CD4-positive, alpha-beta memory T cell (primary cell): ENCODE data around the gene BEND4. TPM values are rescaled to one million over a fixed set of nuclear protein-coding genes. Genes with fewer than 3 reads are reported as not detected.

ENCODE experiments used
- CTCF ChIA-PET: fragments of 350-600 bp; sonication (Branson Sonifier 250); formaldehyde crosslinking; loops from one replicate; lab custom pipeline; 2021; ENCODE audit warnings: inconsistent platforms; ENCODE audit not compliant: partially characterized antibody; lab: Charles Lee
- POLR2A ChIA-PET: fragments of 350-600 bp; sonication (Branson Sonifier 250); formaldehyde crosslinking; loops from one replicate; lab custom pipeline; 2021; ENCODE audit not compliant: partially characterized antibody; lab: Charles Lee
- DNase-seq, 5 donors: peaks; one replicate each; pipeline versions ENCODE4 v3.0.0 to v3.0.0-alpha.2; 2020 to 2022; ENCODE audit warnings: mixed read lengths in 1 of 5
- H3K27ac ChIP-seq: one replicate; pipeline ENCODE4 v1.7.0; 2013; ENCODE audit warnings: low read depth, low read length
- H3K27me3 ChIP-seq: 2 replicates; pipeline ENCODE4 v1.7.0; 2013; ENCODE audit warnings: mild to moderate bottlenecking, low read length, moderate library complexity; ENCODE audit not compliant: insufficient read depth
- H3K36me3 ChIP-seq: 2 replicates; pipeline ENCODE4 v1.7.0; 2013; ENCODE audit warnings: mild to moderate bottlenecking, low read length, moderate library complexity; ENCODE audit not compliant: insufficient read depth
- H3K4me1 ChIP-seq: 2 replicates; pipeline ENCODE4 v1.7.0; 2013; ENCODE audit warnings: mild to moderate bottlenecking, low read length, moderate library complexity; ENCODE audit not compliant: insufficient read depth
- H3K4me3 ChIP-seq, 2 donors: one replicate each; pipeline ENCODE4 v1.7.0; 2013; ENCODE audit warnings: low read length in 2 of 2, mild to moderate bottlenecking in 1 of 2
- H3K9me3 ChIP-seq, 2 donors: one replicate each; pipeline ENCODE4 v1.7.0; 2013; ENCODE audit warnings: low read length in 2 of 2, control low read depth in 1 of 2; ENCODE audit not compliant: control insufficient read depth in 1 of 2
- H3K27ac Mint-ChIP-seq, 7 donors: one replicate each; pipeline ENCODE4 v1.8.0; 2020 to 2021; ENCODE audit warnings: mixed read lengths in 7 of 7, mild to moderate bottlenecking in 6 of 7, inconsistent platforms in 3 of 7, moderate library complexity in 3 of 7
- H3K27me3 Mint-ChIP-seq, 2 donors: one replicate each; pipeline ENCODE4 v1.8.0; 2020 to 2021; ENCODE audit warnings: mixed read lengths in 2 of 2
- H3K36me3 Mint-ChIP-seq, 2 donors: one replicate each; pipeline ENCODE4 v1.8.0; 2020 to 2021; ENCODE audit warnings: mixed read lengths in 2 of 2, inconsistent platforms in 1 of 2, mild to moderate bottlenecking in 1 of 2
- H3K4me1 Mint-ChIP-seq, 4 donors: one replicate each; pipeline ENCODE4 v1.8.0; 2020 to 2021; ENCODE audit warnings: mixed read lengths in 4 of 4, mild to moderate bottlenecking in 1 of 4
- H3K4me3 Mint-ChIP-seq, 8 donors: one replicate each; pipeline ENCODE4 v1.8.0; 2020 to 2021; ENCODE audit warnings: mixed read lengths in 8 of 8, mild to moderate bottlenecking in 7 of 8, moderate library complexity in 6 of 8, inconsistent platforms in 3 of 8
- H3K9me3 Mint-ChIP-seq, 8 donors: one replicate each; pipeline ENCODE4 v1.8.0; 2020 to 2021; ENCODE audit warnings: mixed read lengths in 8 of 8, mild to moderate bottlenecking in 5 of 8, inconsistent platforms in 3 of 8, moderate library complexity in 1 of 8
- intact Hi-C: fragments of 100-400 bp; cut with micrococcal nuclease; formaldehyde crosslinking; loops from one replicate; pipeline ENCODE4 v1.15.1; 2023
- polyA plus RNA-seq, 2 donors: library from polyadenylated mRNA; unstranded; fragments of 300-500 nt; fragmentation: Illumina TruSeq; gene quantifications; one replicate each; pipeline ENCODE4 v1.2.3, GENCODE V29; 2021
- total RNA-seq, 2 experiments: library from RNA; stranded (reverse); gene quantifications; one replicate each; pipeline ENCODE4 v1.2.3, GENCODE V29; 2021

The BEND4 gene
- total and polyA plus RNA-seq, 4 experiments from 2014 or later, result 0.08 to 0.28 (median 0.23) TPM; not detected in 1

DNA sequence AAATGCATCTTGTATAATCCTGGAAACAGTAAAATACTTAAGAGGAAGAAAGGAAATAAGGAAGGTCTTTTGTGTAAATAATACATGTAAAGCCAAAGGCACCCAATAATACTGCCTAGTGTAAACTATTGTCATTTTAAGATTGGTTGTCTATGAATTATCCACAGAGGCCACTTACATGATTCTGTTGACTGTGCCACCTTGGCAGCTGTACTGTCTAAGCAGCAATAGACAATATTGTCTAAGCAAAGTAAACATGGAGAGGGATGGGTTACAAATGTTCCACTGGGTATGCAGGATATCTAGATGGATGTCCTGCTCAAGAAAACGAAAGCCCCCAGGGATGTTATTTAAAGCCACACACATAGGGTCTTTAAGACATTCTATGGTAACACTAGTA is 19.4 kb downstream of the BEND4 start:
- CTCF ChIA-PET, result no interaction called here
- H3K4me1 Mint-ChIP-seq, result no peaks in the 10 kb centered on the region
- no peaks in the 10 kb centered on the region for H3K36me3 Mint-ChIP-seq
- peaks cover 0 to 2% (median 0%) of the 10 kb centered on the region in 8 donors for H3K9me3 Mint-ChIP-seq
- Histone ChIP-seq H3K27ac (no peak overlapping the region), H3K4me3 (no peak overlapping the region), H3K4me1 (no peaks in the 10 kb centered on the region), H3K36me3 (no peaks in the 10 kb centered on the region), H3K27me3 (no peaks in the 10 kb centered on the region), H3K9me3 (no peaks in the 10 kb centered on the region)
- H3K27me3 Mint-ChIP-seq, result peaks cover 4% of the 10 kb centered on the region in 2 donors
- intact Hi-C loops, result no loop called here
- POLR2A ChIA-PET, result no interaction called here
- DNase-seq, result no peak
- no peak overlapping the region for H3K4me3 Mint-ChIP-seq
- H3K27ac Mint-ChIP-seq, result no peak overlapping the region

DNA sequence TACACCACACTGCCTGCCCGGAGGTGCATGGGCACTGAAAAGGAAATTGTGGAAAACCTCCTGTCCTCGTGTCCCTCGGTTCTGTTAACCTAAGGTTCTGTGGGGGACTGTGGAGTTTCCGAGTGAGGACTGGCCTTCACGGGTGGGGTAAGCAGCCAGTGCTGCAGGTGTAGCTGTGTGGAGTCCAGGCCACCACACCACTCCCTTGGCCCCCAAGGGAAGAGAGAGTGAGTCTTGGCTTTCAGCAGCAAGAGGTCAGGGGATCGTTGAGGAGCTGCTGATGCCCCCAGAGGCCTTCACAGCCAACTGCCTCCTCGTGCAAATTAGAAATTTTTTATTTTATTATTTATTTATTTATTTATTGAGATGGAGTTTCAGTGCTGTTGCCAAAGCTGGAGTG is 20.4 kb downstream of the BEND4 start:
- intact Hi-C loops, result no loop called here
- CTCF ChIA-PET, result no interaction called here
- POLR2A ChIA-PET, result no interaction called here

DNA sequence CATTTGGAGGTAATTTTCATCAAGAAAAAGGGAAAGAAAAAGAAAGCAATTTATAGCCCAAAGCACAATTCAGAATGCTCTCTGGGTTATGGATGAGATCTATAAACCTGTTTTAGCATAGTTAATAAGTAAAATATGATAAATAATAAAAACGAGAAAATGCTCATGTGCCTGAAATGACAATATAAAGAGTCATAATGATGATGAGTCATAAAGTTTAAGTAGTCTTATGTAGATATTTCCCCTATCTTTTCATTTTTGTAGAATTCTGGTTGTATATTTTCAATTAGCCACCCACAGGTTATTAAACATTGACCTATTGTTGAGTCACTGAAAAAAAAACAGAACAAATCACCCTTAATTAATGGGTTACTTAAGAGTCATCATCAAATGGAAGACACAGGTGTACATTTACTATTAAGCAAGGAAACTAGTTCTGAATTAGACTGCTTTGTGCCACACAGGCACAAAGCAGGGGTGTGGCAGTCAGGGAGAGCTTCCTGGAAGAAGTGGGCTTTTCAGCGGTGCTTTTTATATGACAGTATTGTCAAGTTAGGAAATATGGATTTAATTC is 29.3 kb downstream of the BEND4 start:
- Mint-ChIP-seq H3K27ac (no peak overlapping the region), H3K4me1 (peaks cover 0 to 2% (median 0%) of the 10 kb centered on the region in 4 donors), H3K36me3 (no peaks in the 10 kb centered on the region), H3K4me3 (no peak overlapping the region), H3K9me3 (no peaks in the 10 kb centered on the region), H3K27me3 (peaks cover 12 to 16% of the 10 kb centered on the region in 2 donors)
- intact Hi-C loops, result no loop called here
- Histone ChIP-seq H3K4me3 (no peak overlapping the region), H3K27ac (no peak overlapping the region), H3K36me3 (no peaks in the 10 kb centered on the region), H3K9me3 (no peaks in the 10 kb centered on the region), H3K4me1 (no peaks in the 10 kb centered on the region), H3K27me3 (no peaks in the 10 kb centered on the region)
- no peak for DNase-seq
- ChIA-PET POLR2A (no interaction called here), CTCF (no interaction called here)

More for the DNA sequence above, 20.4 kb downstream of the BEND4 start:
- Mint-ChIP-seq H3K27me3 (peaks cover 3% of the 10 kb centered on the region in 2 donors), H3K4me3 (no peak overlapping the region), H3K9me3 (peaks cover 0 to 2% (median 0%) of the 10 kb centered on the region in 8 donors), H3K36me3 (no peaks in the 10 kb centered on the region), H3K4me1 (no peaks in the 10 kb centered on the region), H3K27ac (no peak overlapping the region)
- Histone ChIP-seq H3K27ac (no peak overlapping the region), H3K36me3 (no peaks in the 10 kb centered on the region), H3K9me3 (no peaks in the 10 kb centered on the region), H3K4me3 (no peak overlapping the region), H3K4me1 (no peaks in the 10 kb centered on the region), H3K27me3 (no peaks in the 10 kb centered on the region)
- DNase-seq, result no peak

DNA sequence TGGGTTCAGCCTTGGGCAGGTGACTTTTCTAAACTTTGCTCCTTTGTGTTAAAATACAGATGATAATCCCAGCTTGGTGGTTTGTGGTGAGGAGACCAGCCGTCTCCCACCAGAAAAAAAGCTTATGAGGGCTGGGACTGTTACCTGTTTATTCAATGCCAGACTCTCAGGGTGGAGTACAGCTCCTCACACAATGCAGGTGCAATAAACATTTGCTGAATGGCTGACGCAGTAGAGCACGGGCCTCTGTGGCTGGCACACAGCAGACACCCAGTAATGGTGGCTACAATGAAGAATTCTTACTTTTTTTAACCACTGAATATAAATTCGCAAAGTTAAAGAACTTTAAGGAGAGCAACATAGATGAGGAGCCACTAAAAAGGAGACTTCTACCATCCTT is 30.2 kb downstream of the BEND4 start:
- no peak overlapping the region for H3K27ac Mint-ChIP-seq
- H3K36me3 ChIP-seq, result no peaks in the 10 kb centered on the region
- ChIA-PET POLR2A (no interaction called here), CTCF (interaction anchor here (0.6 kb wide), 1 partner anchor 510 kb away, joined by 4 read pairs; no protein-coding TSS in a partner anchor)
- H3K36me3 Mint-ChIP-seq, result no peaks in the 10 kb centered on the region
- H3K4me1 Mint-ChIP-seq, result peaks cover 0 to 2% (median 0%) of the 10 kb centered on the region in 4 donors
- no peak overlapping the region for H3K4me3 Mint-ChIP-seq
- H3K9me3 ChIP-seq, result no peaks in the 10 kb centered on the region
- H3K4me1 ChIP-seq, result no peaks in the 10 kb centered on the region
- H3K27me3 ChIP-seq, result no peaks in the 10 kb centered on the region
- H3K4me3 ChIP-seq, result no peak overlapping the region
- DNase-seq, result no peak
- H3K27ac ChIP-seq, result no peak overlapping the region
- intact Hi-C loops, result no loop called here
- H3K9me3 Mint-ChIP-seq, result no peaks in the 10 kb centered on the region
- H3K27me3 Mint-ChIP-seq, result peaks cover 12 to 16% of the 10 kb centered on the region in 2 donors

DNA sequence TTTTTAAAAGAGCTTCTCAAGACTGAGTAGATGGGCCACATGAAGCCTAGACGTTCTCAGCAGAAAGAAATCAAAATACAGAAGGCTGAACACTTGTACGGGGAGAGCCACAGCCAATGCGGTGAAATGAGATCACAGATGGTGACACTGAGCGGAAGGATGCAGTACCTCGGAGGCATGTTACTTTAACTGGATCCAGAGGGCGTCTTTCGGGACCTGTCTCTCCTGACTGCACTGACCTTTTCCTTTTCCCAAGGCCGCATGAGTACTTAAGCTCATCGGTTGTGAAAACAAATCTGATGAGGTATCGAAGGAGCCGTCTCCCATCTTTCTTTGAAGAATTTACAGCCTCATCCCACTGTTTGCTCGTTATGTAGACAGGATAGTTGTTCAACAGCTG is 32.6 kb downstream of the BEND4 start:
- no peak overlapping the region for H3K4me3 Mint-ChIP-seq
- H3K27me3 Mint-ChIP-seq, result peaks cover 7 to 21% of the 10 kb centered on the region in 2 donors
- intact Hi-C loops, result no loop called here
- no peak overlapping the region for H3K27ac Mint-ChIP-seq
- H3K9me3 ChIP-seq, result no peaks in the 10 kb centered on the region
- H3K36me3 ChIP-seq, result no peaks in the 10 kb centered on the region
- no peaks in the 10 kb centered on the region for H3K36me3 Mint-ChIP-seq
- H3K9me3 Mint-ChIP-seq, result no peaks in the 10 kb centered on the region
- POLR2A ChIA-PET, result no interaction called here
- H3K4me1 ChIP-seq, result no peaks in the 10 kb centered on the region
- H3K4me1 Mint-ChIP-seq, result no peaks in the 10 kb centered on the region
- H3K27ac ChIP-seq, result no peak overlapping the region
- DNase-seq, result no peak
- no peaks in the 10 kb centered on the region for H3K27me3 ChIP-seq
- CTCF ChIA-PET, result no interaction called here
- H3K4me3 ChIP-seq, result no peak overlapping the region

DNA sequence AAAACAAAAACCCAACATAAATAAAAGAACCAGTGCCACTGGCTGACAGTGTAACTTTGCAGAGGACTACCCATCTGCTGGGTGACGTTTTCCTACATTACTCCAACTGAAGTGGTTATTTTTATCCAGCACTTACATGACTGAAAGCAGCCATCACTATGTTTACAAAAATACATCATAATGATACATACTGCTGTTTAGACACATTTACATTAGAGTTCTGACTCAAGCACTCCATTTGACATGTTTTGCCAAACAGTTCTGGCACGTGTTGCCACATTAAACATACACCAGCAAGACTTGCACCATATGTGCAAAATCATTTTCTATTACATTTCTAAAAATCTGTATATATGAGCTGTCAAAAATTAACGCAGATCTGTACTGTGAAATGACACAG is 39.6 kb downstream of the BEND4 start:
- no peaks in the 10 kb centered on the region for H3K4me1 ChIP-seq
- H3K9me3 ChIP-seq, result no peaks in the 10 kb centered on the region
- no peak overlapping the region for H3K4me3 ChIP-seq
- Mint-ChIP-seq H3K4me3 (no peak overlapping the region), H3K4me1 (no peaks in the 10 kb centered on the region), H3K36me3 (no peaks in the 10 kb centered on the region), H3K27ac (no peak overlapping the region), H3K9me3 (peaks cover 0 to 6% (median 3%) of the 10 kb centered on the region in 8 donors), H3K27me3 (peaks cover 16 to 18% of the 10 kb centered on the region in 2 donors)
- intact Hi-C loops, result no loop called here
- DNase-seq, result no peak
- CTCF ChIA-PET, result no interaction called here
- POLR2A ChIA-PET, result no interaction called here
- H3K36me3 ChIP-seq, result no peaks in the 10 kb centered on the region
- no peaks in the 10 kb centered on the region for H3K27me3 ChIP-seq
- no peak overlapping the region for H3K27ac ChIP-seq

DNA sequence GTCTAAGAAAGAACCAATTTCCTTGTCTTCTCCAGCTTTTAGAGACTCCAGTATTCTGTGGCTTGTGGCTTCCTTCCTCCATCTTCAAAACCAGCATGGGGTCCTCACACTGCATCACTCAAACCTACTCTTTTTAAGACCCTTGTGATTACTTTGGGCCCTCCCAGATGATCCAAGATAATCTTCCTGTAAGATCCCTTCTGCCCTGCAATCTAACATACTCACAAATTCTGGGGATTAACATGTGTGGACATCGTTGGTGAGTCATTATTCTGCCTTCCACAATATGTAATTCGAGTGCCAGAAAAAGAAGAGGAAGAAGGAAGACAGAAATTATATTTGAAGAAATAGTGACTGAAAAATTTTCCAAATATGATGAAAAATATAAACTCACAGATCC is 47.9 kb downstream of the BEND4 start:
- ChIA-PET POLR2A (no interaction called here), CTCF (no interaction called here)
- Mint-ChIP-seq H3K9me3 (peaks cover 0 to 13% (median 7%) of the 10 kb centered on the region in 8 donors), H3K36me3 (no peaks in the 10 kb centered on the region), H3K27me3 (peaks cover 6 to 7% of the 10 kb centered on the region in 2 donors), H3K27ac (no peak overlapping the region), H3K4me1 (no peaks in the 10 kb centered on the region), H3K4me3 (no peak overlapping the region)
- Histone ChIP-seq H3K27ac (no peak overlapping the region), H3K9me3 (no peaks in the 10 kb centered on the region), H3K36me3 (no peaks in the 10 kb centered on the region), H3K4me3 (no peak overlapping the region), H3K27me3 (no peaks in the 10 kb centered on the region), H3K4me1 (no peaks in the 10 kb centered on the region)
- intact Hi-C loops, result no loop called here
- no peak for DNase-seq
